Gastroesophageal sphincter (tissue), 4 donors: Measurements from ENCODE around the gene YPEL3. TPM values are rescaled to one million over a fixed set of nuclear protein-coding genes. Genes with fewer than 3 reads are reported as not detected.

Experiments used
- ATAC-seq: fragments of 150-250 bp; one replicate; pipeline ENCODE4 v1.9.1; 2016; ENCODE audit warnings: mild to moderate bottlenecking, moderate library complexity
- H3K27ac ChIP-seq, 4 donors: fragments of 200-600 bp; sonication (generic) in 3 of 4; 1 replicate in 3 of 4; 2 replicates in 1 of 4; pipeline ENCODE4 v1.5.1; 2016 to 2019
- H3K27me3 ChIP-seq: fragments of 200-600 bp; sonication (generic); one replicate; pipeline ENCODE4 v1.5.1; 2019
- H3K36me3 ChIP-seq, 2 donors: fragments of 200-600 bp; sonication (generic); one replicate each; pipeline ENCODE4 v1.5.1; 2019; ENCODE audit warnings: control low read depth in 1 of 2
- H3K4me1 ChIP-seq, 3 donors: fragments of 200-600 bp; sonication (generic); 1 replicate in 2 of 3; 2 replicates in 1 of 3; pipeline ENCODE4 v1.5.1; 2016 to 2019; ENCODE audit warnings: control low read depth in 2 of 3
- H3K4me3 ChIP-seq, 2 donors: fragments of 200-600 bp; sonication (generic); one replicate each; pipeline ENCODE4 v1.5.1; 2019; ENCODE audit warnings: mild to moderate bottlenecking in 1 of 2, moderate library complexity in 1 of 2
- H3K9me3 ChIP-seq, 3 donors: fragments of 200-600 bp; sonication (generic); one replicate each; pipeline ENCODE4 v1.5.1; 2017 to 2019; ENCODE audit warnings: control low read depth in 2 of 3
- EP300 ChIP-seq: sonication (generic); formaldehyde crosslinking; IDR thresholded peaks from one replicate; pipeline ENCODE4 v1.6.1; 2017; ENCODE audit warnings: antibody characterized with exemption, mild to moderate bottlenecking
- POLR2A ChIP-seq, 2 donors: fragments of 450-650 bp; IDR thresholded peaks; one replicate each; pipeline ENCODE4 v1.6.1; 2017; ENCODE audit warnings: antibody characterized with exemption in 2 of 2, mild to moderate bottlenecking in 2 of 2, moderate library complexity in 1 of 2
- POLR2AphosphoS5 ChIP-seq: sonication (generic); formaldehyde crosslinking; IDR thresholded peaks from one replicate; pipeline ENCODE4 v1.6.1; 2017; ENCODE audit warnings: antibody characterized with exemption
- WGBS, 2 donors: methylation state at CpG; one replicate each; pipeline ENCODE4 v1.1.5; 2018; ENCODE audit warnings: low coverage in 1 of 2; 5-methylcytosine and 5-hydroxymethylcytosine counted together
- total RNA-seq, 4 donors: library from RNA; depleted of rRNA; stranded (reverse); fragments of >200 nt; gene quantifications; one replicate each; pipeline ENCODE4 v1.1.0, GENCODE V29; 2016
- TF ChIP-seq, protein P1 (sequence below), 4 experiments: fragments of 200-600 bp in 2 of 4; fragments of 450-650 bp in 2 of 4; sonication (generic) in 1 of 4; IDR thresholded peaks; one replicate each; pipeline ENCODE4 v1.5.1; 2017 to 2019; ENCODE audit warnings: antibody characterized with exemption in 4 of 4, mild to moderate bottlenecking in 2 of 4, moderate library complexity in 2 of 4

The YPEL3 gene
- total RNA-seq, 4 donors from 2014 or later: 76.9 to 105 (median 80.2) TPM

DNA sequence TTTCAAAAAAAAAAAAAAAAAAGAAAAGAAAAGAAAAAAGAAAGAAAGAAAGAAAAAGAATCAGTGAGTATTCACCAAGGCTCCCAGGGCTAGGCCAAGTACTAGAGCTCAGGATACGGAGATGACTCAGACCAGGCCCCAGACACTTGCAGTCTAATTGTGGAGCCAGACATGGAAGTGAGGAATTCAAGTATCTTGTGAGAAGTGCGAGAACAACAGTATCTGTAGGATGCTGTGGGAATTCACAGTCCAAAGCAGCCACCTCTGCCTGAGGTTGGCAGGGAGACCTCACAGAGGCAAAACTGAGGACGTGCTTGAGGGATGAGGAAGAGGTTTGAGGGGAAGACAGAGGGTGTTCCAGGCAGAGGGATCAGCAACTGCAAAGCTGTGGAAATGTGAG lies 44.5 kb downstream of the YPEL3 start:
- no peak for ATAC-seq
- Histone ChIP-seq H3K27me3 (peaks cover under 1% of the 10 kb centered on the region), H3K27ac (no peak overlapping the region), H3K9me3 (no peaks in the 10 kb centered on the region), H3K4me1 (peaks cover 0 to 22% (median 14%) of the 10 kb centered on the region in 3 donors), H3K4me3 (no peak overlapping the region), H3K36me3 (no peaks in the 10 kb centered on the region)
- 65 to 71% methylated on average over 3 of the region's 3 CpGs for WGBS, 2 donors
- TF ChIP-seq POLR2AphosphoS5: no peak
- TF ChIP-seq EP300: no peak
- no peak for TF ChIP-seq POLR2A (IDR thresholded peaks at IDR 0.05)
- TF ChIP-seq, protein P1, sequence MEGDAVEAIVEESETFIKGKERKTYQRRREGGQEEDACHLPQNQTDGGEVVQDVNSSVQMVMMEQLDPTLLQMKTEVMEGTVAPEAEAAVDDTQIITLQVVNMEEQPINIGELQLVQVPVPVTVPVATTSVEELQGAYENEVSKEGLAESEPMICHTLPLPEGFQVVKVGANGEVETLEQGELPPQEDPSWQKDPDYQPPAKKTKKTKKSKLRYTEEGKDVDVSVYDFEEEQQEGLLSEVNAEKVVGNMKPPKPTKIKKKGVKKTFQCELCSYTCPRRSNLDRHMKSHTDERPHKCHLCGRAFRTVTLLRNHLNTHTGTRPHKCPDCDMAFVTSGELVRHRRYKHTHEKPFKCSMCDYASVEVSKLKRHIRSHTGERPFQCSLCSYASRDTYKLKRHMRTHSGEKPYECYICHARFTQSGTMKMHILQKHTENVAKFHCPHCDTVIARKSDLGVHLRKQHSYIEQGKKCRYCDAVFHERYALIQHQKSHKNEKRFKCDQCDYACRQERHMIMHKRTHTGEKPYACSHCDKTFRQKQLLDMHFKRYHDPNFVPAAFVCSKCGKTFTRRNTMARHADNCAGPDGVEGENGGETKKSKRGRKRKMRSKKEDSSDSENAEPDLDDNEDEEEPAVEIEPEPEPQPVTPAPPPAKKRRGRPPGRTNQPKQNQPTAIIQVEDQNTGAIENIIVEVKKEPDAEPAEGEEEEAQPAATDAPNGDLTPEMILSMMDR (IDR thresholded peaks at IDR 0.05): no peak

DNA sequence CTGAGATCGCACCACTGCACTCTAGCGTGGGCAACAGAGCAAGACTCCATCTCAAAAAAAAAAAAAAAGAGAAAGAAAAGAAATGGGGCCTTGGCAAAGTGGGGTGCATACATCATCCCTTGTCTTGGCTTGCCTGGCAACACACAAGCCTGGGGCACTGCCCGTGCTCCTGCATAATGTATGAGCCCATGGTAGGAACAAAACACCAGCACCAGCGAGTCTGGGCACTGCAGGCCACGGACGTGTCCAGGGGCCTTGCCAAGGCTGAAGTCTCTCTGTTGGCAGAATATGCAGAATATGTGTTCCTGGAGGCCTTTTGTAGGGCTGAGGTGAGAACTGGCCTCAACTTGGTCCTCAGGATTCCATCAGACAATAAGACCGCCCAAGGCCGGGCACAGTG lies 46.1 kb downstream of the YPEL3 start:
- TF ChIP-seq POLR2AphosphoS5 (no peak), EP300 (no peak), POLR2A (IDR thresholded peaks at IDR 0.05) (no peak)
- TF ChIP-seq, protein P1 (IDR thresholded peaks at IDR 0.05): no peak
- ATAC-seq: no peak
- no peak overlapping the region for H3K27ac ChIP-seq
- no peaks in the 10 kb centered on the region for H3K36me3 ChIP-seq
- 79 to 87% methylated on average over 4 to 7 of the region's 8 CpGs for WGBS, 2 donors
- peaks cover 4% of the 10 kb centered on the region for H3K27me3 ChIP-seq
- H3K4me3 ChIP-seq: no peak overlapping the region
- peaks cover 0 to 22% (median 14%) of the 10 kb centered on the region in 3 donors for H3K4me1 ChIP-seq
- no peaks in the 10 kb centered on the region for H3K9me3 ChIP-seq

DNA sequence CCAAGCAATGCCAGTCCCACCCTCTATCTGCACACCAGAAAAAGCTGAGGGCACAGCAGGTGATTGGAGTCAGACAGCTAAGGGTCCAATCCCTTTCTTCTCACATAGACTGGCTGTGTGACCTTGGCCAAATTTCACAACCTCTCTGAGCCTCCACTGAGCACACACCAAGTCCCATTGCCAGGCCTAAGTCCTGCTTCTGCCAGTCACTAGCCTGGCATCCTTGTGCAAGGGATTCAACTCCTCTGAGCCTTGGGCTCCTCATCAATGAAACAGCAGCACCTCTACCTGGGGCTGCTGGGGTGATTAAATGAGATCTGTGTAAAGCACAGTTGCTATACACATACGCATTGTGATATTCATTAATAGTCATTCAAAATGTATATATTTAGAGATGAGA lies 49.4 kb downstream of the YPEL3 start:
- TF ChIP-seq, protein P1 (IDR thresholded peaks at IDR 0.05): no peak
- TF ChIP-seq POLR2AphosphoS5 (no peak), EP300 (no peak), POLR2A (IDR thresholded peaks at IDR 0.05) (no peak)
- Histone ChIP-seq H3K4me1 (no peaks in the 10 kb centered on the region), H3K27me3 (peaks cover 30% of the 10 kb centered on the region), H3K36me3 (no peaks in the 10 kb centered on the region), H3K4me3 (no peak overlapping the region), H3K27ac (no peak overlapping the region), H3K9me3 (no peaks in the 10 kb centered on the region)
- WGBS, 2 donors: 50 to 80% methylated on average over 1 of the region's 1 CpG
- no peak for ATAC-seq

DNA sequence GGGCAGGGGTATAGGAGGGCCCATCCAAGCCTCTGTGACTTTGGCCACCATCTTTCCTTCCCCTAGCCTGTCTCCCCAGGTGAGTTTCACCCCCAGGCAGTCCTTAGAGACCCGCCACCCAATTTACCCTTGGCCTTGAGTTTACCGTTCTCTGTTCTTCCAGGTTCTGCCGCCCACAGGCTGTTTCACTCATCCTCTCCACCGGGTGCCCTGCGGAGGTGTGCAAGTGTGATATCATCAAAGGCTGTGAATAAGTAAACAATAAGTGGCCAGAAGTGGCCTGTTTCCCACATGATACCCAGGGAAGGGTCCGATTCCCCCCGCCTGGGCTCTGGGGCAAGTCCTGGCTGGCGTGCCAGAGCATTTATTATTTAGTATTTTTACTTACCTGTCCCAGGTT lies 49.8 kb downstream of the YPEL3 start:
- Histone ChIP-seq H3K4me3 (no peak overlapping the region), H3K27ac (no peak overlapping the region), H3K36me3 (no peaks in the 10 kb centered on the region), H3K9me3 (no peaks in the 10 kb centered on the region), H3K4me1 (no peaks in the 10 kb centered on the region), H3K27me3 (peaks cover 30% of the 10 kb centered on the region)
- TF ChIP-seq, protein P1 (IDR thresholded peaks at IDR 0.05): no peak
- TF ChIP-seq EP300 (no peak), POLR2AphosphoS5 (no peak), POLR2A (IDR thresholded peaks at IDR 0.05) (no peak)
- ATAC-seq: no peak
- WGBS, 2 donors: 51 to 69% methylated on average over 3 to 8 of the region's 8 CpGs

Other genes with a start within 250 kb of the YPEL3 start
- gene CDIPT, start 233.0 kb downstream of the YPEL3 start, total RNA-seq: 100 to 1,000 TPM; 119 to 167 (median 130) TPM
- 1 to 10 TPM in 3 of 4 donors, not detected in 1; 1.1 to 1.6 (median 1.1) TPM for gene SEZ6L2, start 196.7 kb downstream of the YPEL3 start, total RNA-seq
- gene ASPHD1, start 195.7 kb downstream of the YPEL3 start, total RNA-seq: under 1 TPM in 1 of 4 donors, not detected in 3; 0.42 TPM
- 10 to 100 TPM; 12.0 to 30.7 (median 20.1) TPM for gene KCTD13, start 170.0 kb downstream of the YPEL3 start, total RNA-seq
- 100 to 1,000 TPM in 2 of 4 donors, 10 to 100 TPM in 2; 89.1 to 131 (median 100) TPM for gene TMEM219, start 134.1 kb downstream of the YPEL3 start, total RNA-seq
- gene TAOK2, start 122.3 kb downstream of the YPEL3 start, total RNA-seq: 10 to 100 TPM; 38.4 to 62.1 (median 46.5) TPM
- gene HIRIP3, start 100.6 kb downstream of the YPEL3 start, total RNA-seq: 10 to 100 TPM; 25.6 to 31.4 (median 28.2) TPM
- 10 to 100 TPM; 40.9 to 82.2 (median 74.4) TPM for gene INO80E, start 100.0 kb downstream of the YPEL3 start, total RNA-seq
- under 1 TPM in 3 of 4 donors, not detected in 1; 0.77 to 0.81 (median 0.78) TPM for gene DOC2A, start 85.2 kb downstream of the YPEL3 start, total RNA-seq
- gene C16orf92, start 73.0 kb downstream of the YPEL3 start, total RNA-seq: not detected
- gene TLCD3B, start 64.9 kb downstream of the YPEL3 start, total RNA-seq: not detected
- 1,000 to 10,000 TPM; 1,018 to 1,914 (median 1,258) TPM for gene ALDOA, start 30.5 kb downstream of the YPEL3 start, total RNA-seq
- 10 to 100 TPM; 41.2 to 58.5 (median 48.6) TPM for gene PPP4C, start 20.2 kb downstream of the YPEL3 start, total RNA-seq
- under 1 TPM; 0.40 to 0.84 (median 0.45) TPM for gene TBX6, start 4.3 kb downstream of the YPEL3 start, total RNA-seq
- gene GDPD3, start 17.3 kb upstream of the YPEL3 start, total RNA-seq: 1 to 10 TPM; 1.1 to 3.1 (median 1.9) TPM
- 10 to 100 TPM; 39.2 to 61.4 (median 48.4) TPM for gene MAPK3, start 27.0 kb upstream of the YPEL3 start, total RNA-seq
- 10 to 100 TPM in 3 of 4 donors, 1 to 10 TPM in 1; 8.6 to 32.0 (median 13.1) TPM for gene CORO1A, start 87.4 kb upstream of the YPEL3 start, total RNA-seq
- 10 to 100 TPM; 72.7 to 98.8 (median 88.4) TPM for gene BOLA2B, start 97.5 kb upstream of the YPEL3 start, total RNA-seq
- 10 to 100 TPM in 2 of 4 donors, 1 to 10 TPM in 2; 7.8 to 21.2 (median 13.5) TPM for gene SLX1A, start 97.7 kb upstream of the YPEL3 start, total RNA-seq
- 10 to 100 TPM in 1 of 4 donors, 1 to 10 TPM in 2, not detected in 1; 5.1 to 10.4 (median 8.8) TPM for gene SULT1A3, start 103.0 kb upstream of the YPEL3 start, total RNA-seq
- gene NPIPB13, start 152.3 kb upstream of the YPEL3 start, total RNA-seq: 1 to 10 TPM in 2 of 4 donors, under 1 TPM in 2; 0.32 to 7.0 (median 2.5) TPM